ENCODE results near the gene WWC2. TPM values are rescaled to one million over a fixed set of nuclear protein-coding genes. Genes with fewer than 3 reads are reported as not detected.

WWC2 gene
- total and polyA plus RNA-seq, 11 donors: 5.4 to 43.0 (median 33.8) TPM

- no peak for DNase-seq
- 79 to 93% (median 85%) methylated on average over 2 of the region's 2 CpGs for WGBS, 4 donors
- TF ChIP-seq POLR2A (IDR thresholded peaks at IDR 0.05) (no peak), CTCF (IDR thresholded peaks at IDR 0.05) (no peak)
- no peak for ATAC-seq
- H3K27me3 ChIP-seq: no peaks in the 10 kb centered on the region
- no peaks in the 10 kb centered on the region for H3K36me3 ChIP-seq
- intact Hi-C loops (cut with DNase I): no loop called here
- H3K4me1 ChIP-seq: peaks cover 0 to 17% (median 5%) of the 10 kb centered on the region in 12 donors
- H3K9me3 ChIP-seq: no peaks in the 10 kb centered on the region
- no peak overlapping the region for H3K27ac ChIP-seq
- H3K4me3 ChIP-seq: no peak overlapping the region
Measured at GRCh38 chr4:183132081-183132480, 33.0 kb downstream of the WWC2 start.

GRCh38 chr4:183132865-183133264 is 33.8 kb downstream of the WWC2 start:
- no peak for DNase-seq
- intact Hi-C loops (cut with DNase I): no loop called here
- no peaks in the 10 kb centered on the region for H3K36me3 ChIP-seq
- no peak for ATAC-seq
- TF ChIP-seq POLR2A (IDR thresholded peaks at IDR 0.05): no peak
- H3K9me3 ChIP-seq: no peaks in the 10 kb centered on the region
- H3K4me3 ChIP-seq: no peak overlapping the region
- no peak overlapping the region for H3K27ac ChIP-seq
- peaks cover 0 to 17% (median 5%) of the 10 kb centered on the region in 12 donors for H3K4me1 ChIP-seq
- H3K27me3 ChIP-seq: no peaks in the 10 kb centered on the region

- H3K27ac ChIP-seq: no peak overlapping the region
- TF ChIP-seq CTCF (IDR thresholded peaks at IDR 0.05): no peak
- TF ChIP-seq POLR2A (IDR thresholded peaks at IDR 0.05): no peak
- no peaks in the 10 kb centered on the region for H3K27me3 ChIP-seq
- intact Hi-C loops (cut with DNase I): no loop called here
- H3K4me1 ChIP-seq: peaks cover 0 to 24% (median 10%) of the 10 kb centered on the region in 12 donors
- no peak overlapping the region for H3K4me3 ChIP-seq
- DNase-seq (no peak), ATAC-seq (no peak)
- WGBS, 4 donors: 92 to 97% (median 94%) methylated on average over 3 of the region's 3 CpGs
- H3K36me3 ChIP-seq: no peaks in the 10 kb centered on the region
- no peaks in the 10 kb centered on the region for H3K9me3 ChIP-seq
Measured at GRCh38 chr4:183136855-183137254, 37.8 kb downstream of the WWC2 start.

- no peak overlapping the region for H3K27ac ChIP-seq
- peaks cover 0 to 47% (median 27%) of the 10 kb centered on the region in 12 donors for H3K4me1 ChIP-seq
- H3K36me3 ChIP-seq: no peaks in the 10 kb centered on the region
- no peak for DNase-seq
- WGBS, 4 donors: 75 to 89% (median 81%) methylated on average over 4 of the region's 4 CpGs
- no peak overlapping the region for H3K4me3 ChIP-seq
- H3K27me3 ChIP-seq: no peaks in the 10 kb centered on the region
- intact Hi-C loops (cut with DNase I): no loop called here
- TF ChIP-seq POLR2A (IDR thresholded peaks at IDR 0.05) (no peak), CTCF (IDR thresholded peaks at IDR 0.05) (no peak)
- ATAC-seq: no peak
- H3K9me3 ChIP-seq: no peaks in the 10 kb centered on the region
Measured at GRCh38 chr4:183139058-183139750, 40.1 kb downstream of the WWC2 start.
